HepG2 (cell line): ENCODE data around the gene JAG1. TPM values are rescaled to one million over a fixed set of nuclear protein-coding genes. Genes with fewer than 3 reads are reported as not detected.

Experiments used
- BRCA1 ChIP-seq: sonication (generic); formaldehyde crosslinking; IDR thresholded peaks from 2 replicates; pipeline ENCODE4 v1.4.0; 2020; ENCODE audit warnings: missing genetic modification reagents
- BRD4 ChIP-seq: sonication (generic); formaldehyde crosslinking; IDR thresholded peaks from 2 replicates; pipeline ENCODE4 v1.4.0; 2020; ENCODE audit warnings: missing genetic modification reagents
- MED13 ChIP-seq: sonication (generic); formaldehyde crosslinking; IDR thresholded peaks from 2 replicates; pipeline ENCODE4 v1.5.0; 2020; ENCODE audit warnings: missing genetic modification reagents
- PREB ChIP-seq: sonication (generic); formaldehyde crosslinking; IDR thresholded peaks from 2 replicates; pipeline ENCODE4 v1.4.0; 2020; ENCODE audit warnings: missing genetic modification reagents
- REPIN1 ChIP-seq: sonication (generic); formaldehyde crosslinking; IDR thresholded peaks from 2 replicates; pipeline ENCODE4 v1.8.0; 2022; ENCODE audit warnings: missing genetic modification reagents, low read depth, mild to moderate bottlenecking, borderline replicate concordance
- SOX5 ChIP-seq: IDR thresholded peaks from 2 replicates; pipeline ENCODE4 v1.6.1; 2016; ENCODE audit warnings: borderline replicate concordance
- SP5 ChIP-seq: IDR thresholded peaks from 2 replicates; pipeline ENCODE4 v1.6.1; 2016; ENCODE audit warnings: low read depth, borderline replicate concordance
- TP53 ChIP-seq: sonication (generic); formaldehyde crosslinking; conservative IDR thresholded peaks from 2 replicates; pipeline ENCODE4 v1.4.0; 2020; ENCODE audit warnings: missing genetic modification reagents
- ZBTB1 ChIP-seq: sonication (generic); formaldehyde crosslinking; IDR thresholded peaks from 2 replicates; pipeline ENCODE4 v1.4.0; 2020; ENCODE audit warnings: missing genetic modification reagents, borderline replicate concordance
- ZMYM4 ChIP-seq: sonication (generic); formaldehyde crosslinking; IDR thresholded peaks from 2 replicates; pipeline ENCODE4 v1.8.1; 2023; ENCODE audit warnings: mild to moderate bottlenecking, missing genetic modification reagents
- ZNF207 ChIP-seq: fragments of 450-650 bp; IDR thresholded peaks from 2 replicates; pipeline ENCODE4 v1.6.1; 2016; ENCODE audit warnings: antibody characterized with exemption, borderline replicate concordance
- ZNF484 ChIP-seq: sonication (generic); formaldehyde crosslinking; IDR thresholded peaks from 2 replicates; pipeline ENCODE4 v1.5.1; 2020; ENCODE audit warnings: mild to moderate bottlenecking, low read depth, missing genetic modification reagents, borderline replicate concordance
- ZNF496 ChIP-seq: sonication (generic); formaldehyde crosslinking; IDR thresholded peaks from 2 replicates; pipeline ENCODE4 v1.8.1; 2023; ENCODE audit warnings: mild to moderate bottlenecking, moderate library complexity, missing genetic modification reagents; ENCODE audit not compliant: insufficient replicate concordance
- ZNF552 ChIP-seq: sonication (generic); formaldehyde crosslinking; IDR thresholded peaks from 2 replicates; pipeline ENCODE4 v1.9.0; 2022; ENCODE audit warnings: missing genetic modification reagents, mild to moderate bottlenecking, borderline replicate concordance
- ZNF770 ChIP-seq: sonication (generic); formaldehyde crosslinking; IDR thresholded peaks from 2 replicates; pipeline ENCODE4 v1.5.0; 2020; ENCODE audit warnings: mild to moderate bottlenecking, missing genetic modification reagents
- ZNF777 ChIP-seq: sonication (generic); formaldehyde crosslinking; IDR thresholded peaks from 2 replicates; pipeline ENCODE4 v1.4.0; 2020; ENCODE audit warnings: missing genetic modification reagents
- polyA plus RNA-seq, 8 experiments: library from polyadenylated mRNA; depleted of rRNA in 3 of 8; stranded (reverse) in 7 of 8; unstranded in 1 of 8; fragments of >200 nt; fragmentation: Illumina TruSeq in 4 of 8; extraction: Trizol in 4 of 8; gene quantifications; 2 replicates each; pipeline versions ENCODE4 v1.2.1 to v1.2.3, GENCODE V29; 2011 to 2016; ENCODE audit warnings: low read depth in 4 of 8, missing spikeins in 1 of 8, mixed read lengths in 1 of 8; ENCODE audit not compliant: insufficient read depth in 1 of 8
- total RNA-seq, 5 experiments: library from RNA; depleted of rRNA; stranded (reverse); fragments of >200 nt; fragmentation: Illumina TruSeq; extraction: Trizol; gene quantifications; 2 replicates each; pipeline ENCODE4 v1.2.3, GENCODE V29; 2016; ENCODE audit warnings: low read depth in 1 of 5
- TF ChIP-seq, protein P1 (sequence below): sonication (generic); formaldehyde crosslinking; IDR thresholded peaks from 2 replicates; pipeline ENCODE4 v1.5.0; 2020; ENCODE audit warnings: mild to moderate bottlenecking, missing genetic modification reagents
- TF ChIP-seq, protein P2 (sequence below): sonication (generic); formaldehyde crosslinking; IDR thresholded peaks from 2 replicates; pipeline ENCODE4 v1.4.0; 2020; ENCODE audit warnings: missing genetic modification reagents
- TF ChIP-seq, protein P3 (sequence below): sonication (generic); formaldehyde crosslinking; IDR thresholded peaks from 2 replicates; pipeline ENCODE4 v1.5.1; 2020; ENCODE audit warnings: missing genetic modification reagents, mild to moderate bottlenecking, borderline replicate concordance
- TF ChIP-seq, protein P4 (sequence below): sonication (generic); formaldehyde crosslinking; conservative IDR thresholded peaks from 2 replicates; pipeline ENCODE4 v1.8.0; 2022; ENCODE audit warnings: missing genetic modification reagents

JAG1 gene
- total and polyA plus RNA-seq, 2 of the 13 experiments (the other 11 are each of a cell fraction or from before 2014, with no cell fraction given), result 47.1 to 56.3 TPM

DNA sequence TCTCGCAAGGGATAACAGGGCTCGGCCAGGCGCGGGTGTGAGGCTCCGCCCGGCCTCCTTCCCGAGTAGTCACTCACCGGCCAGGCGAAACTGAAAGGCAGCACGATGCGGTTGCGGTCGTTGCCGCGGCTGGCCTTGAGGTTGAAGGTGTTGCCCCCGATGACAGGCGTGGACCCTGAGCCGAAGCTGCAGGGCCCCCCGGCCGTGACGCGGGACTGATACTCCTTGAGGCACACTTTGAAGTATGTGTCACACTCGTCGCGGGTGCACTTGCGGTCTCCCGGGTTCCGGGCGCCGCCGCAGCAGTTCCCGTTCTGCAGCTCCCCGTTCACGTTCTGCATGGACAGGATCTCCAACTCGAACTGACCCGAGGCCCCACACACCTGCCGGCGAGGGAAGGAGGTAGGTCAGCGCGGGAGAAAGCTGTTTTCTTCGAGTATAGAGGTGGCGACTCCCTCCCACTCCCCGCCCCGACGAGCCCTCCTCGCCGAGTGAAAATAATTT is 1.1 kb downstream of the JAG1 start (continued):
- TF ChIP-seq SOX5 (CRISPR knock-in tag), result no peak
- TF ChIP-seq MED13 (CRISPR knock-in tag), result no peak; the same call in 1 of the 2 replicates
- peak; percentile 84 for TF ChIP-seq TP53 (CRISPR knock-in tag)
- no peak for TF ChIP-seq ZNF552
- TF ChIP-seq ZNF496, result no peak
- peak; percentile 84; the same call in 1 of the 2 replicates for TF ChIP-seq BRD4 (CRISPR knock-in tag)
- TF ChIP-seq, protein P1, sequence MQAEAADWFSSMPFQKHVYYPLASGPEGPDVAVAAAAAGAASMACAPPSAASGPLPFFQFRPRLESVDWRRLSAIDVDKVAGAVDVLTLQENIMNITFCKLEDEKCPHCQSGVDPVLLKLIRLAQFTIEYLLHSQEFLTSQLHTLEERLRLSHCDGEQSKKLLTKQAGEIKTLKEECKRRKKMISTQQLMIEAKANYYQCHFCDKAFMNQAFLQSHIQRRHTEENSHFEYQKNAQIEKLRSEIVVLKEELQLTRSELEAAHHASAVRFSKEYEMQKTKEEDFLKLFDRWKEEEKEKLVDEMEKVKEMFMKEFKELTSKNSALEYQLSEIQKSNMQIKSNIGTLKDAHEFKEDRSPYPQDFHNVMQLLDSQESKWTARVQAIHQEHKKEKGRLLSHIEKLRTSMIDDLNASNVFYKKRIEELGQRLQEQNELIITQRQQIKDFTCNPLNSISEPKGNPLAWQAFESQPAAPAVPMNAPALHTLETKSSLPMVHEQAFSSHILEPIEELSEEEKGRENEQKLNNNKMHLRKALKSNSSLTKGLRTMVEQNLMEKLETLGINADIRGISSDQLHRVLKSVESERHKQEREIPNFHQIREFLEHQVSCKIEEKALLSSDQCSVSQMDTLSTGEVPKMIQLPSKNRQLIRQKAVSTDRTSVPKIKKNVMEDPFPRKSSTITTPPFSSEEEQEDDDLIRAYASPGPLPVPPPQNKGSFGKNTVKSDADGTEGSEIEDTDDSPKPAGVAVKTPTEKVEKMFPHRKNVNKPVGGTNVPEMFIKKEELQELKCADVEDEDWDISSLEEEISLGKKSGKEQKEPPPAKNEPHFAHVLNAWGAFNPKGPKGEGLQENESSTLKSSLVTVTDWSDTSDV (CRISPR knock-in tag), result no peak
- TF ChIP-seq BRCA1 (CRISPR knock-in tag), result no peak
- 0 out of 2 replicates have a peak, but pooled peaks have one; percentile 25 for TF ChIP-seq ZMYM4 (CRISPR knock-in tag)
- TF ChIP-seq REPIN1 (CRISPR knock-in tag), result no peak; the same call in 1 of the 2 replicates
- no peak; the same call in 1 of the 2 replicates for TF ChIP-seq PREB (CRISPR knock-in tag)
- peak; percentile 80; the same call in 1 of the 2 replicates for TF ChIP-seq ZNF770 (CRISPR knock-in tag)
- TF ChIP-seq, protein P2, sequence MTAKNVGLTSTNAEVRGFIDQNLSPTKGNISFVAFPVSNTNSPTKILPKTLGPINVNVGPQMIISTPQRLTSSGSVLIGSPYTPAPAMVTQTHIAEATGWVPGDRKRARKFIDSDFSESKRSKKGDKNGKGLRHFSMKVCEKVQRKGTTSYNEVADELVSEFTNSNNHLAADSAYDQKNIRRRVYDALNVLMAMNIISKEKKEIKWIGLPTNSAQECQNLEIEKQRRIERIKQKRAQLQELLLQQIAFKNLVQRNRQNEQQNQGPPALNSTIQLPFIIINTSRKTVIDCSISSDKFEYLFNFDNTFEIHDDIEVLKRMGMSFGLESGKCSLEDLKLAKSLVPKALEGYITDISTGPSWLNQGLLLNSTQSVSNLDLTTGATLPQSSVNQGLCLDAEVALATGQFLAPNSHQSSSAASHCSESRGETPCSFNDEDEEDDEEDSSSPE (CRISPR knock-in tag), result no peak
- no peak for TF ChIP-seq ZNF484 (CRISPR knock-in tag)
- TF ChIP-seq, protein P3, sequence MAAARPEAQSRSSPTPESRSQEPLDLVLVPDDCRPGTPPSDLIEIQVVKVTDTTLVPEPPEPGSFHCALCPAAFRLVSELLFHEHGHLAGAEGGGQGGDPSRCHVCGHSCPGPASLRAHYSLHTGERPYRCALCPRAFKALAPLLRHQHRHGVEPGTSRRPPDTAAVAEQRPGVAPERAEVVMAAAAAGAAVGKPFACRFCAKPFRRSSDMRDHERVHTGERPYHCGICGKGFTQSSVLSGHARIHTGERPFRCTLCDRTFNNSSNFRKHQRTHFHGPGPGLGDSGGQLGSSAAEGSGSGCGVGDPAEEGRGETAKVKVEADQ (CRISPR knock-in tag), result no peak
- no peak for TF ChIP-seq ZBTB1
- TF ChIP-seq SP5 (CRISPR knock-in tag), result no peak
- TF ChIP-seq ZNF207, result no peak
- TF ChIP-seq ZNF777 (CRISPR knock-in tag), result peak; percentile 34; the same call in 1 of the 2 replicates
- TF ChIP-seq, protein P4, sequence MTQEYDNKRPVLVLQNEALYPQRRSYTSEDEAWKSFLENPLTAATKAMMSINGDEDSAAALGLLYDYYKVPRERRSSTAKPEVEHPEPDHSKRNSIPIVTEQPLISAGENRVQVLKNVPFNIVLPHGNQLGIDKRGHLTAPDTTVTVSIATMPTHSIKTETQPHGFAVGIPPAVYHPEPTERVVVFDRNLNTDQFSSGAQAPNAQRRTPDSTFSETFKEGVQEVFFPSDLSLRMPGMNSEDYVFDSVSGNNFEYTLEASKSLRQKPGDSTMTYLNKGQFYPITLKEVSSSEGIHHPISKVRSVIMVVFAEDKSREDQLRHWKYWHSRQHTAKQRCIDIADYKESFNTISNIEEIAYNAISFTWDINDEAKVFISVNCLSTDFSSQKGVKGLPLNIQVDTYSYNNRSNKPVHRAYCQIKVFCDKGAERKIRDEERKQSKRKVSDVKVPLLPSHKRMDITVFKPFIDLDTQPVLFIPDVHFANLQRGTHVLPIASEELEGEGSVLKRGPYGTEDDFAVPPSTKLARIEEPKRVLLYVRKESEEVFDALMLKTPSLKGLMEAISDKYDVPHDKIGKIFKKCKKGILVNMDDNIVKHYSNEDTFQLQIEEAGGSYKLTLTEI (CRISPR knock-in tag), result no peak
